NCI-H82 treated with DMSO at 0.1 percent for 48 hours (cell line): ENCODE data around the gene RNASET2.
"Not testable (repeated sequence)": the region's sequence is repeated elsewhere in the genome, so short reads cannot be mapped to it uniquely, and the experiment has no call there.

ENCODE experiments used
- DNase-seq: peaks from one replicate; lab custom pipeline; 2025; ENCODE audit not compliant: unreplicated experiment; lab: John Stamatoyannopoulos, UW

The RNASET2 gene

DNA sequence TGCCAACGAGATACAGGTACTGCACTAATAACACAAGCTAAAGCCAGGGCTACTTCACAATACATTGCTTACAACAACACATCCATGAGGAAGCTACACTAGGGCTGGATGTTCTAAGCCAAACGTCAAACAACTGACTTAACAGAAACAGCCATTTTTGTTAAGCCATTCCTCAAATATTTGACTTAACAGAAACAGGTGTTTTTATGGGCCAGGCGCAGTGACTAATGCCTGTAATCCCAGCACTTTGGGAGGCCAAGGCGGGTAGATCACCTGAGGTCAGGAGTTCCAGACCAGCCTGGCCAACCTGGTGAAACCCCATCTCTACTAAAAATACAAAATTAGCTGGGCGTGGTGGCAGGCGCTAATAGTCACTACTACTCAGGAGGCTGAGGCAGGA lies 7.6 kb downstream of the RNASET2 start:
- DNase-seq, result not testable (repeated sequence)

DNA sequence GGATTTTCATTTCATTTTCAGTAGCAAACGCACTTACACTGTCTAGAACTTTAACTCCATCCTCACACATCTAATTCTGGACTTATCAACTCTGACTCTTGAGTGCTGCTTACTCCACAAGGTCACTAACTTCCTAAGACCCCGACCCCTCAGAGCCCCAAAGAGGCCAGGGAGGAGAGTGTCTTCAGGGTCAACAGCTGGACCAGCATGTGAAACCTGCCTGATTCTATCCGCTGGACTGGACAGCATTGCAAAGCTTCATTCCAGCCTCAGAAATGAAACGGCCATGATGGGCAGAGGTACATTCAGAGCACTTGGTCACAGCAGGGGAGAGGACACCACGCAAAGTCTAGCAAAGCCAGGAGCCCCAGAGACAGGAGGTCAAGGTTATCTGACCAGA lies 9.1 kb downstream of the RNASET2 start:
- DNase-seq, result no peak

DNA sequence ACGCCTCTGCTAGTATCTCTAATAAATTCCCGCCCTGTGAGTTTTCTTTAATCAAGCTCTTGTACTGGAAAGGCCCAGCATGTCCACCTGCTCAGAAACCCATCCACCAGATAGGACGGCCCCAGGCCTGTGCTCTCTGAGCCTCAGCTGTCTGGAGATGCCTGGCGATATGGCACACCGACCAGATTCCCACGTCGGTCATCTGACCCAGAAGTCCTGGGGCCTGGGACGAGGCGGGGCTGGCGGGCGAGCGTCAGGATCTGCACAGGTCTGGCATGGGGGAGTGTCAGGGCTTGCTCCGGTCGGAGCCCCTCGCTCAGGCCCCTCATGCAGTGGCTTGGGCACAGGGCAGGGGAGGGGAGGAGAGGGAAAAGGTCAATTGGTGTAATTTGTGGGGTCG lies 10.2 kb downstream of the RNASET2 start:
- DNase-seq, result no peak

DNA sequence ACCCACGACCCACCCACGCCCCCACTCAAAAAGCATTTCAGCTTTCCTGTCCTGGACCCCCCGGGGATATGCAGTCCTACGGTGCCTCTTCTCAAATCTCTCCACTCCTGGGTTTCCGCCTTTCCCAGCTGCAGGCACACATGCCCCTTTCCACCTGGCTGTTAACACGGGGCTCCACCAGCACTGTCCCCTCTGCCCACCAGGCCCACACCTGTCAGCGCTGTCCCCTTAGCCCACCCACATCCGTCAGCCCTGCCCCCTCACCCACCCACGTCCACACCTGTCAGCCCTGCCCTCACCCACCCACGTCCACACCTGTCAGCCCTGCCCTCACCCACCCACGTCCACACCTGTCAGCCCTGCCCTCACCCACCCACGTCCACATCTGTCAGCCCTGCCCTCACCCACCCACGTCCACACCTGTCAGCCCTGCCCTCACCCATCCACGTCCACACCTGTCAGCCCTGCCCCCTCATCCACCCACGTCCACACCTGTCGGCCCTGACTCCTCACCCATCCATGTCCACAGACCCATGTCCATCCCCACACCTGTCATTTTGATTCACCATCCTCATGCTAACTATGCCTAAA lies 11.6 kb downstream of the RNASET2 start:
- DNase-seq, result no peak

DNA sequence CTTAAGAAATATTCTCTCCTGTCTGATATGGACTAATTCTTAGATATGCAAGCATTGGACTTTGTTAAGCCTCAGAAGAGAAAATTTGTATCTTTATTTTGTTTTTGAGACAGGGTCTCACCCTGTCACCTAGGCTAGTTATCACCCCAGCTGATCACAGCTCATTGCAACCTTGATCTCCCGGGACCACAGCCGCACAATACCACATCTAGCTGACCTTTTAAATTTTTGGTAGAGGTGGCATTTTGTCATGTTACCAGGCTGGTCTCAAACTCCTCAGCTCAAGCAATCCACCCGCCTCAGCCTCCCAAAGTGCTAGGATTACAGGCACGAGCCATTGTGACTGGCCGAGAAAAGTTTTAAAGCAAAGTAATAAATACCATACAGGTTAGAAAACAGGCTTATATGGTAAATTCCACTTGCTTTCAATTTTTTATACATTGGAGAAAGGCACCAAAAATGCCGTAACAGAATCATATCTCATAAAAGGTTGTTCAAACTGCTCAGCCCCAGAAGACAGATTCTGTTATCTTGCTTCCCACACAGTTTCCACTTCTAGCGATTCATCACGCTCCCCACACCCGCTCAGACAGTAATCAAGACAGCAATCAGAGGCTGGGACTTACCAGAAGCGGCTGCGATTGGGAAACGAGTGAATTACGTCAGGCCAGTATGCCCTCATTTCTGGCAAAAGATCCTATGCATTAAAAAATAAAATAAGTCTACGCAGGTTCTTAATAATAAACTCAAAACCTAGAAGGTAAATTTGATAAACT lies 13.8 kb downstream of the RNASET2 start:
- no peak for DNase-seq

DNA sequence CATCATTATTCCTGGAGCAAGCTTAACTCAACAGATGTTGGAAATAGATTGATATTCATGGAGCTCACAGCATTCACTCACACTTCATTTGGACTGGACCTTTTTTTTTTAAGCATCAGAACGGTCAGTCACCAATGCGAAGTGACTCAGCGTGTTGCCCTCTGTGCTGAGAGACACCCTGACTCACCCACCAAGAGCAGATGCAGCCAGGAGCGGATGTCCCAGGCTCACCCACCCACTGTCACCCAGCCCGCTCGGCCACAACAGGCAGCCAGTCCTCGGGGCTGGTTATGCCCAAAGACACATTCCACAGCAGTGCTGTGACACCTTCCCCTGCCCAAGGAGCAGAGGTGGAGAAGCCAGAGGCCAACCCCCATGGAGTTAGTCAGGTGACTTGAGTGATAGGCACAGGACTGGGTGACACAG lies 15.7 kb downstream of the RNASET2 start:
- DNase-seq, result no peak

DNA sequence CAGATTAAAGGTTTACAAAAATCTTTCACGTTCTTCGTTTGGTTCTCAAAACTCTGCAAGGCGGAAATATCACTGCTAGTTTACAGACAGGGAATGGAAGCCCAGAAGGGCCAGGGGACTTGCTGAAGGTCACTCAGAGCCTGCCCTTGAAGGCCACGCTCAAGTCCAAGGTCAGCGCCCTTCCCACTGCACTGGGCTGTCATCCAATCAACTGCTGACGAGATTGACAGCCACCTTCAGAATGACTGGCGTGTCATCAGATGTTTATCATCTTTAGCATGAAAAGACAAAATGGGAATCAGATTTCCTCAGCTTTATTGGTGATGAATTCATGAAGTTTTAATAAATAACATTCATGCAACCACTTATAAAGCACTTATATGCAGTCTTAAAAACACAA lies 16.5 kb downstream of the RNASET2 start:
- DNase-seq, result no peak

DNA sequence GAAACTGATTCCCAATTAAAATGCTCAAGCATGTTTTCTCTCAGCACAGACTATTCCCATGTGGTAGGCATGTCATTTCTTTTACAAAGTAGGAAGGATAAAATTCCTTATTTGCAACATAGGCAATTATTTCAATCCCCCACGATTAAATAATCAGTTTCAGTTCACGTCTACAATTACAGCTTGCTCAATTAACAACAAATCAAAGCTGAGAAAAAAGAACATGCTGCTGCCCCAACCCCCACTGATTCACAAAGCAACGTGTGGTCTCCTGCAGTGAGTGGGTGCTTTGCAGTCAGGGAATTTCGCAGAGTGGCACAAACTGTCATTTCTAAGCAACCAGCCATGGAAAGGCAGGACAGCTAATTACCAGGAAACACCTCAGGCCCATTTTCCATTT lies 17.0 kb downstream of the RNASET2 start:
- no peak for DNase-seq

DNA sequence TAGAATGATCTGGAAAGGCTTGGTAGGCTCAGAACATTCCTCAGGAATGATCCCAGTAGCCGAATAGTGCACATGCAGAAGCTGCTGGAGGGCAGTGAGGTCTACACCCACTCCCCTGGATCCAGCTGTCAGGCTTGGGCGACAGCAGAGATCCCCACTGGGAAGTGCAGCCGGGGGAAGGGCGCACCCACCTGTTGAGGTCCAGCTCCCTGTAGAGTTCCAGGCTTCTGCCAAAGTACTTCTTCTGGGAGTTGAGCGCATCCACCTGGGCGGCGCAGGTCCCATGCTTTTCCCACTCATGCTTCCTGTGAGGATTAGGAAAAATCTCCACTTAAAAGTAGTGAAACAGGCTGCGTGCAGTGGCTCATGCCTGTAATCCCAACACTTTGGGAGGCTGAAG lies 17.6 kb downstream of the RNASET2 start:
- no peak for DNase-seq

DNA sequence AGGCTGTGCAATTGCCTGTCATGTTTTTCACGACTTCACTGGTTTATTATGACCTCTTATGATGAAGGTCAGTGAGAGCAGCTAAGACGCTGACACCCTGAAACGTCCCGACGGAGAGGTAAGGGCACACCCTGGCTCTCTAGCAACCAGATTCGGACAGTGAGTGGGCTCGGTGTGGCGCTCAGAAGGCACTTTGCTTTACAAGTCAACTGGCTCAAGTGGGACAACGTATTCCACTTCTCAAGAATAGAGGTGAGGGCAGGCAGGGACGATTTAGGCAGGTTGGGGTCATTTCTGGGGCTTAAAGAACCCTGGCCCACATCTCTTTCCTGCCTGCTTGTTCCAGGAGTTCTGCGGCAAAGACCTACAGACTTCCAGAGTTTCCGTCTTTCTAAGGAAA lies 18.2 kb downstream of the RNASET2 start:
- no peak for DNase-seq

DNA sequence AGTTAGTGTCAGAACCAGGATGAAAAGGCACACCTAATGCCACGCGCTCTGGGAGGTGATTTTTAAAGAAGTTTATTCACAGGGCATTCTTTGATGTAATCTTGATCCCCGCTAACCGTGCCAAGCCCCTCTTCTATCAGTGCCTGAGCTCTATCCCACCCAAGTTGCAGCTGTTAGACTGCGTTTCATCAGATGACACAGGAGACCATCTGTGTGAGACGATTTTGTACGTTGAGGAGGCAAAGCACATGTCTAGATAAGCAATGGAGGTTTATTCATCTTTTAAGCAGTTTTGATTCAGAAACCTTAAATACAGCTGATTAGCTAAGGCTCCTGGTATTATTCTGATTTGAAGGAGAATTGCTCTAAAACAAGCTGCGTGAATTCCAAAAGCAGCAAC lies 18.6 kb downstream of the RNASET2 start:
- DNase-seq, result no peak

DNA sequence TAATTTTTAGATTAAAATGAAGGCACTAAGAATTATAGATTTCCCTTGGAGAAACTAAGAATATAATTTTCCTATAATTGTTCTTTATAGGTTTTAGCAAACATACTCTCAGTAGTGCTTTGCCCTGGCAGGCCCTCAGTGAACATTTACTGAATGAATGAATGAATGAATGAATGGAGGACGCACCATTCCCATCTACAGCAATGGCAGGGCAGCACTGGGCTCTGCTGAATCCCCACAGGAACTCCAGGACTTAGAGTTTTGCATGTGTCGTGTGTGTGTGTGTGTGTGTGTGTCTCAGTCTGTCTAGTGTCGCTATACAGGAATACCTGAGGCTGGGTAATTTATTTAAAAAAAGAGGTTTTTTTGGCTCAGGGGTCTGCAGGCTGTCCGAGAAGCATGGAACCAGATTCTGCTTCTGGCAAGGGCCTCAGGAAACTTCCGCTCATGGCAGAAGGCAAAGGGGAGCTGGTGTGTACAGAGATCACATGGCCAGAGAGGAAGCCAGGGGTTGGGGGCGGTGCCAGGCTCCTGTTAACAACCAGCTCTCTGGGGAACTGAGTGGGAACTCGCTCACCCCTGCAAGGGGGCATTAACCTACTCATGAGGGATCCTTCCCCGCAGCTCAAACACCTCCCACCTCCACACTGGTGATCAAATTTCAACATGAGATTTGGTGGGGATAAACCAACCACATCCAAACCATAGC lies 20.1 kb downstream of the RNASET2 start:
- no peak for DNase-seq

DNA sequence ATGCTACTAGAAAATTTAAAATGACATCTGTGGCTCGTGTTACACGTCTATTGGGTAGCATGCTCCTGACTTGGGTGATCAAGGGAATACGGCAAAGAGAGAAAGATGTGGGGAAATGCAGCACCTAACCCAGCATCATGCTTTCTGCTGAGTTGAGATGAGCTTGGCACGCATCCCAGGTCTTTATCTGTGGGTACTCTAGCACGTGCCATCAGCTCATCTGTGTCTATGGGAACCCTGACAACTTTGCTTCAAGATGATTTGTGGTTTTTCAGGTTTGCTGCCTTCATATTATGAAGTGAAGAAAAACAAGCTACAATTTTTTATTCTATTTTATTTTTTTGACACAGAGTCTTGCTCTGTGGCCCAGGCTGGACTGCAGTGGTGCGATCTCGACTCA lies 21.0 kb downstream of the RNASET2 start:
- no peak for DNase-seq

DNA sequence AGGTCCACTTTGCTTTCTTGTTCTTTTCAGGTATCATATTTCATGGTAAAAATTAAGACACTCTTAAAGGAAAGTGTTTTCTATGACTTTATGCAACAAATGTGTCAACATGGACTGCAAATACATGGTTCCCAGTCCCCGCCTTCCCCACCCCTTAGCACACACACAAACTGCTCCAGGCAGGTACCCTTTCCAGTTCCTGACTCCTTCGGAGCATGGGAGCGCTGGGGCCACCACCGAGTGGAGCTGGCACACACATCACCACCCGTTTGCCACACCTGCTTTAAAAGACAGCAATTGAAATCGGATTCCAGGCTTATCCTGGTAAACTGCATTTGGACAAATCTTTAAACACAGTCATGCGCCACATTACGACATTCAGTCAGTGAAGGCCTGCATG lies 22.2 kb downstream of the RNASET2 start:
- DNase-seq, result no peak

DNA sequence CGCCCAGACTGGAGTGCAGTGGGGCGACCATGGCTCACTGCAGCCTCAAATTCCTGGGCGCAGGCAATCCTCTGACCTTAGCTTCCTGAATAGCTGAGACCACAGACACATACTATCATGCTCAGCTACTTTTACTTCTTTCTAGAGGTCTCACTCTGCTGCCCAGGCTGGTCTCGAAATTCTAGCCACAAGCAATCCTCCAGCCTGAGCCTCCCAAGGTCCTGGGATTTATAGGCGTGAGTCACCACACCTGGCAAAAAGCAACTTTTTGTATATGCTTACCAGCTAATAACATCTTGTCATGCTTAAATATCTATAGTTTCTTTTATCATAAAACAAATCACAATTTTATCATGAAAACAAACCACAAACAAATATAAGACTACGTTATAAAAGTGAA lies 23.0 kb downstream of the RNASET2 start:
- no peak for DNase-seq

DNA sequence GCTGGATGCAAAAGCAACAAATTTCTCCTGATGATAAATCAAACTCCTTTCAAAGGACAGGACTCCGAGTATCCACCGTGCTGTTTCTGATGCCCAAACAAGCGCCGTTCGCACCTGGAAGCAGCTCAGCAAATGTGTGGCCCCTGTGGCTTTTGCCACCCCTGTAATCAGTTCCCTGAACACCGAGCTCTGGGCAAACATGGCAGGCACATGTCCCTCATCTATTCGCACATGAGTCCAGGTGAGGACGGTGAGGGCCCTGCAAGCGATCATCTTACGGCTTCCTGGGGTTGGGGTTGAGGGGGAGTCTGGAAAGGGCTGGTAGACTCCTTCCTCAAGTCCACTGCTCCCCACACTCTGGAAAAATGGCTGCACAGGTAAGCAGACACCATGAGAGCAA lies 23.7 kb downstream of the RNASET2 start:
- no peak for DNase-seq

DNA sequence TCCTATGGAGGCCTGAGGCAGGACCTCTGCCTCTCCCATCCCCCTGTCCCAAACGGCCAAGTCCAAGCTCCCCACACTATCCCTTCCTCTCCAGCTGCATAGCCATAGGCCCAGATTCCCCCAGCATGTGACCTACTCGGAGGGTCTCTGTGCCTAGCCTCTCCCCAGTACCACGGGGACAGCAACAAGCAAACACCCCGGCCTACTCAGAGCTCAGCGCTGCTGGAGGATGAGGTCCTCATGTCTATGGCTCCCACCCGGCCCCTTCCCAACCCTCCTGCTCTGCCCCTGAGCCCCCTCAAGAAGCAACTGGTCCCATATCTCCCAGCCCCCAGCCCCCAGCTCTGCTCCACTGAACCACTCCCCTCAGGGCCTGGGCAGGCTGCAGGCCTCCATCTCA lies 24.2 kb downstream of the RNASET2 start:
- no peak for DNase-seq

DNA sequence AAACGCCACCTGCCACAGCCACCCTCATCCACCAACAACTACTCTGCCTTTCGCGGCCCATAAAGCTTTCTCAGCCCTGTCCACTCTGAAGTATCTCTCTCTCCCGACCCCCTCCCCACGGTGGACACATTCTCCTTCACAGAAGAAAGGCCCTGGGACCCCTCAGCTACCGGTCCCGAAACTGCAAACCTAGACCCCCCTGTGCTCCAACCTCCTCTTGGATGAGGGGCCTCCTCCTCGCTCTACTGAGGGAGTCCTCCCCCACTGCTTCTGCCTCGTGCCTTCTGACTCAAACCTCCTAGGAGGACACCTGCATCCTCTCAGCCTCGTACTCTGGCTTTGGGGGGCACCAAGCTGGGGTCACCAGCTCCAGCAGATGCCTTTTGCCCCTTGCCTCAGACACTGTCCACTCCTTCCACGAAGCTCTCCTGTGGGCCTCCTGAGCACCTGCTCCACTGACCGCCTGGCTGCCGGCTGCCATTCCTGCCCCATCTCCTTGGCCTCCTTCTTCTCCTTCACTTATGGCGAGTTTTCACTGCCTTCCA lies 24.9 kb downstream of the RNASET2 start:
- DNase-seq, result no peak

DNA sequence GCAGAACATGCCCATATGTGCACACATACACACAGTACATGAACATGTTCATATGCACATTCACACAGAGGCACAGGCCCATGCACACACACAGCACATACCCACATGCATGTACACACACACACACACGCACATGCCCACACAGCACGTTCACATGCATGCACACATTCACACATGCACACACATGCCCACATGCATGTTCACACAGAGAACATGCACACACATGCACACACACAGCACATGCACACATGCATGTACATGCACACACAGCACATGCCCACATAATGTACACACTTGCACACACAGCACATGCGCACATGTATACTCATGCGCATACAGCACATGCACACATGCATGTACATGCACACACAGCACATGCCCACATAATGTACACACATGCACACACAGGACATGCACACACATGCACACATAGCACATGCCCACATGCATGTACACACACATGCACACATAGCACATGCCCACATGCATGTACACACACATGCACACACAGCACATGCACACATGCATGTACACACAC lies 25.9 kb downstream of the RNASET2 start:
- no peak for DNase-seq

DNA sequence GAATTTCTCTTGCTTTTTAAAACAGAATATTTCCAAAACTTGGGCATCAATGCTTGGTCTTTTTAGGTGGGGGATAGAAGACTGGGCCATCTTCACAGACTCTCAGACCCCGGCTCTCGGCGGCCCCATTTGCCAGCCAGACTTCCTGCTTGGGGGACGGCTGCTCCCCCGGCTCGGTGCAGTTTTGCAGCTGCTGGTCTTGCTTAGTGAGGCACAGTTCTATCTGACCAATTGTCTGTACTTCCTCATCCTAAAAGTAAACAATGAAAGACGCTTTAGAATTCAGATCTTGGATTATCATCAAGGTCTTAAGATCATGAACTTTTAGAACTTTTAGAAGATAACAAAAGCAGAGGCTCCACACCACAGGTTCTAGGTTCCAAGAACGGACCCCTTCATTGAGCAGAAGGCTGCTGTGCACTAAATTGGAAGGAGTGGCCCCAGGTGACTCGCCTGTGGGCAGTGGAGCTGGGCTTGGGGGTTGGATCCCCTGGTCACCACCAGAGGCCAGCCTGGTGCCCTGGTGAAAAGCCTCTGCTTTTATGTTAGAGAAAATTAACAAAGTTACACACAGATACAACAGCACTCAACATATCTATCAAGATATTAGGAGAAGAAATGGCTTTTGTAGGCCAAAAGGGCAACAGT lies 26.7 kb downstream of the RNASET2 start:
- DNase-seq, result no peak
